ENCODE measurements around the gene NACAD.
A peak's percentile ranks its signal among the peaks of the same experiment; 100 is the strongest.

NACAD gene

GRCh38 chr7:45073786-45074527 lies 14.8 kb downstream of the NACAD start:
- DNase-seq, result peak; percentile 78

- no peak for DNase-seq
Observed at GRCh38 chr7:45073031-45073785, 15.6 kb downstream of the NACAD start.

GRCh38 chr7:45072131-45073030 lies 16.4 kb downstream of the NACAD start:
- DNase-seq, result no peak

GRCh38 chr7:45071528-45071927 lies 17.2 kb downstream of the NACAD start:
- no peak for DNase-seq

GRCh38 chr7:45070254-45070642 lies 18.5 kb downstream of the NACAD start:
- DNase-seq, result peak; percentile 29

GRCh38 chr7:45069444-45070253 lies 19.1 kb downstream of the NACAD start:
- no peak for DNase-seq

GRCh38 chr7:45068236-45069023 lies 20.3 kb downstream of the NACAD start:
- DNase-seq, result no peak

- DNase-seq, result no peak
Observed at GRCh38 chr7:45067582-45067981, 21.2 kb downstream of the NACAD start.

- no peak for DNase-seq
Observed at GRCh38 chr7:45066409-45066808, 22.4 kb downstream of the NACAD start.

GRCh38 chr7:45065031-45065995 lies 23.5 kb downstream of the NACAD start:
- no peak for DNase-seq

GRCh38 chr7:45064047-45064725 lies 24.6 kb downstream of the NACAD start:
- DNase-seq, result no peak

GRCh38 chr7:45061806-45062425 lies 26.9 kb downstream of the NACAD start:
- no peak for DNase-seq

GRCh38 chr7:45061352-45061751 lies 27.4 kb downstream of the NACAD start:
- no peak for DNase-seq

GRCh38 chr7:45060295-45060694 lies 28.5 kb downstream of the NACAD start:
- DNase-seq, result no peak

GRCh38 chr7:45057878-45058277 lies 30.9 kb downstream of the NACAD start:
- DNase-seq, result no peak

GRCh38 chr7:45055594-45056219 lies 33.1 kb downstream of the NACAD start:
- no peak for DNase-seq

- DNase-seq, result no peak
Observed at GRCh38 chr7:45055016-45055415, 33.8 kb downstream of the NACAD start.

GRCh38 chr7:45054442-45054841 lies 34.3 kb downstream of the NACAD start:
- DNase-seq, result no peak

- DNase-seq, result no peak
Observed at GRCh38 chr7:45053941-45054340, 34.8 kb downstream of the NACAD start.

All from NCI-H1694 treated with DMSO at 0.1 percent for 48 hours (cell line).